Measurements from ENCODE around the gene SLC44A5. TPM values are rescaled to one million over a fixed set of nuclear protein-coding genes. Genes with fewer than 3 reads are reported as not detected.

Gene SLC44A5
- total RNA-seq, 1 experiment from 2014 or later = 0.80 TPM

GRCh38 chr1:75174031-75174760 is 436.7 kb downstream of the SLC44A5 start:
- TF ChIP-seq EZH2 (IDR thresholded peaks at IDR 0.05; ENCODE audit: borderline replicate concordance, low read depth, low read length, poor library complexity, severe bottlenecking) = no peak
- Histone ChIP-seq H3K4me1 (ENCODE audit: insufficient read depth, low read length, poor library complexity, severe bottlenecking) (no peaks in the 10 kb centered on the region), H3K9me3 (ENCODE audit: low read depth, low read length, poor library complexity, severe bottlenecking) (no peaks in the 10 kb centered on the region), H3K27ac (ENCODE audit: low read depth, low read length, poor library complexity, severe bottlenecking) (no peak overlapping the region), H3K27me3 (replicated peaks; ENCODE audit: insufficient read depth, low read depth, low read length, poor library complexity) (no peaks in the 10 kb centered on the region), H3K4me3 (ENCODE audit: low read depth, low read length, poor library complexity, severe bottlenecking) (no peak overlapping the region), H3K36me3 (ENCODE audit: insufficient read depth, low read length, poor library complexity, severe bottlenecking) (no peaks in the 10 kb centered on the region)
- POLR2A ChIA-PET (ENCODE audit: low non-redundant PET) = no interaction called here
- CTCF ChIA-PET = no interaction called here
- BruUV-seq (replicated peaks) = no TSS peak
- intact Hi-C loops (cut with micrococcal nuclease; ENCODE audit: unreplicated experiment) = no loop called here
- no peak for DNase-seq (ENCODE audit: low spot score)

GRCh38 chr1:75172556-75172955 is 438.4 kb downstream of the SLC44A5 start:
- POLR2A ChIA-PET (ENCODE audit: low non-redundant PET) = no interaction called here

GRCh38 chr1:75171876-75172275 is 439.0 kb downstream of the SLC44A5 start:
- H3K27ac ChIP-seq (ENCODE audit: low read depth, low read length, poor library complexity, severe bottlenecking) = no peak overlapping the region
- no peak overlapping the region for H3K4me3 ChIP-seq (ENCODE audit: low read depth, low read length, poor library complexity, severe bottlenecking)
- ChIA-PET POLR2A (ENCODE audit: low non-redundant PET) (no interaction called here), CTCF (no interaction called here)
- no peak for DNase-seq (ENCODE audit: low spot score)
- H3K36me3 ChIP-seq (ENCODE audit: insufficient read depth, low read length, poor library complexity, severe bottlenecking) = no peaks in the 10 kb centered on the region
- intact Hi-C loops (cut with micrococcal nuclease; ENCODE audit: unreplicated experiment) = no loop called here
- no peaks in the 10 kb centered on the region for H3K9me3 ChIP-seq (ENCODE audit: low read depth, low read length, poor library complexity, severe bottlenecking)
- H3K4me1 ChIP-seq (ENCODE audit: insufficient read depth, low read length, poor library complexity, severe bottlenecking) = no peaks in the 10 kb centered on the region
- TF ChIP-seq CTCF (conservative IDR thresholded peaks at IDR 0.05; ENCODE audit: low read depth, low read length) (no peak), EZH2 (IDR thresholded peaks at IDR 0.05; ENCODE audit: borderline replicate concordance, low read depth, low read length, poor library complexity, severe bottlenecking) (no peak)
- peaks cover 7% of the 10 kb centered on the region for H3K27me3 ChIP-seq (replicated peaks; ENCODE audit: insufficient read depth, low read depth, low read length, poor library complexity)
- BruUV-seq (replicated peaks) = no TSS peak

More at GRCh38 chr1:75172556-75172955, 438.4 kb downstream of the SLC44A5 start:
- Histone ChIP-seq H3K4me1 (ENCODE audit: insufficient read depth, low read length, poor library complexity, severe bottlenecking) (no peaks in the 10 kb centered on the region), H3K4me3 (ENCODE audit: low read depth, low read length, poor library complexity, severe bottlenecking) (no peak overlapping the region), H3K36me3 (ENCODE audit: insufficient read depth, low read length, poor library complexity, severe bottlenecking) (no peaks in the 10 kb centered on the region), H3K27me3 (replicated peaks; ENCODE audit: insufficient read depth, low read depth, low read length, poor library complexity) (peaks cover 2% of the 10 kb centered on the region), H3K9me3 (ENCODE audit: low read depth, low read length, poor library complexity, severe bottlenecking) (no peaks in the 10 kb centered on the region), H3K27ac (ENCODE audit: low read depth, low read length, poor library complexity, severe bottlenecking) (no peak overlapping the region)
- TF ChIP-seq EZH2 (IDR thresholded peaks at IDR 0.05; ENCODE audit: borderline replicate concordance, low read depth, low read length, poor library complexity, severe bottlenecking) (no peak), CTCF (conservative IDR thresholded peaks at IDR 0.05; ENCODE audit: low read depth, low read length) (no peak)
- intact Hi-C loops (cut with micrococcal nuclease; ENCODE audit: unreplicated experiment) = no loop called here
- BruUV-seq (replicated peaks) = no TSS peak
- CTCF ChIA-PET = no interaction called here
- DNase-seq (ENCODE audit: low spot score) = no peak

GRCh38 chr1:75170981-75171380 is 439.9 kb downstream of the SLC44A5 start:
- no peak overlapping the region for H3K4me3 ChIP-seq (ENCODE audit: low read depth, low read length, poor library complexity, severe bottlenecking)
- H3K36me3 ChIP-seq (ENCODE audit: insufficient read depth, low read length, poor library complexity, severe bottlenecking) = no peaks in the 10 kb centered on the region
- no peaks in the 10 kb centered on the region for H3K4me1 ChIP-seq (ENCODE audit: insufficient read depth, low read length, poor library complexity, severe bottlenecking)
- no peaks in the 10 kb centered on the region for H3K9me3 ChIP-seq (ENCODE audit: low read depth, low read length, poor library complexity, severe bottlenecking)
- no peak for DNase-seq (ENCODE audit: low spot score)
- intact Hi-C loops (cut with micrococcal nuclease; ENCODE audit: unreplicated experiment) = no loop called here
- ChIA-PET POLR2A (ENCODE audit: low non-redundant PET) (interaction anchor here (0.5 kb wide), 1 partner anchor 18 kb away, joined by 3 read pairs; no protein-coding TSS in a partner anchor), CTCF (no interaction called here)
- peaks cover 16% of the 10 kb centered on the region for H3K27me3 ChIP-seq (replicated peaks; ENCODE audit: insufficient read depth, low read depth, low read length, poor library complexity)
- TF ChIP-seq CTCF (conservative IDR thresholded peaks at IDR 0.05; ENCODE audit: low read depth, low read length) (no peak), EZH2 (IDR thresholded peaks at IDR 0.05; ENCODE audit: borderline replicate concordance, low read depth, low read length, poor library complexity, severe bottlenecking) (no peak)
- H3K27ac ChIP-seq (ENCODE audit: low read depth, low read length, poor library complexity, severe bottlenecking) = no peak overlapping the region
- no TSS peak for BruUV-seq (replicated peaks)
